ENCODE results near the gene ICAM1.

Gene ICAM1

GRCh38 chr19:10245189-10245939, 25.6 kb upstream of the ICAM1 start:
- no peak for DNase-seq

- no peak for DNase-seq
These were observed 24.4 kb upstream of the ICAM1 start for GRCh38 chr19:10246511-10246910.

GRCh38 chr19:10251792-10252694, 18.9 kb upstream of the ICAM1 start, which contains the start of gene MRPL4:
Gene MRPL4 (plus strand): TSS chr19:10252214. CDS start chr19:10252254, 40 bp downstream.
- DNase-seq = peak; percentile 95

DNA sequence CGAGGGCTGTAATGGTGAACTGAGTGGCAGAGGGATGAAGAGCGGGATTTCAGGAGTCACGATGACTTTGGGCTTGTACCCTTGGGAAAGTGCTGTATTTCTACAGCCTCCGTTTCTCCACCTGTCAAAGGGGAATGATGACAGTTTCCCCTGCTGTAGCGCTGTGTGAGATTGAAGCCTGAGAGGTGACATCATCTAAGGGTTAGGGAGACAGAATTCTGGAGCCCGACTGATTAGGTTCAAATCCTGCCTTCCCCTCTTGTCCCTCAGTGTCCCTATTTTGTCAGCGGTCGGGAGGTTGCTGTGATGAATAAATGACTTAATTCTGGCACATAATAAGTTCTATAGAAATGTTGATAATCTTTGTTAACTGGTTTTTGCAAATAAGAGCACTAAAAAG, 18.2 kb upstream of the ICAM1 start:
- DNase-seq = no peak

- no peak for DNase-seq
These were observed 16.7 kb upstream of the ICAM1 start for GRCh38 chr19:10254244-10254643.

- DNase-seq = no peak
These were observed 15.6 kb upstream of the ICAM1 start for GRCh38 chr19:10255358-10255757.

- no peak for DNase-seq
These were observed 14.4 kb upstream of the ICAM1 start for GRCh38 chr19:10256551-10256950.

DNA sequence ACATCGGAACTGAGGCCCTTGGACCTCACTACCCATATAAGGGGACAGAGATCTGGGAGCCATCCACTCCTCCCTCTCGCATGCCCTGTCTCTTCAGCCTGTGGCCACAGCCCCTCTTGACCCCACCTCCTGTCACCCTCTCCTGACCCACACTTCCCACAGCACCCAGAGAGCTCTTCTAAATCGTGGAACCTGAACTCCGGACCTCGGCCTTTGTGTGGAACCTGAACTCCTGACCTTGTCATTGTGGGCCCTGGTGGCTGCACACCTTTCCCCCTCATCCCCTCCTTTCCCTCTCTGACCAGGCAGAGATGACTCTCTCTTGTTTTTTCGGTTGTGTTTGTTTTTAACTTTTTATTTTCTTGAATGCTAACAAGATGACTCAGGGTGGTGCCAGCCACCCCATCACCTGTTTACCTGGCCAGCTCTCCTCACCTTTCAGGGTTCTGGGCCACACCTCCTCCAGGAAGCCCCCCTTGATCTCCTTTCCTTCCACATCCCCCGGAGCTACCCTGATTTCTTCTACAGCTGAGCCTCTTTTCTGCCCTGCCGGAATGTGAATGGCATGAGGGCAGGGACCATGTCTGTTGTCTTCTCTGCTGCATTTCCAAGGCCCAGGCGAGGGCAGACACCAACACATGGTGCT, 13.8 kb upstream of the ICAM1 start:
- no peak for DNase-seq

DNA sequence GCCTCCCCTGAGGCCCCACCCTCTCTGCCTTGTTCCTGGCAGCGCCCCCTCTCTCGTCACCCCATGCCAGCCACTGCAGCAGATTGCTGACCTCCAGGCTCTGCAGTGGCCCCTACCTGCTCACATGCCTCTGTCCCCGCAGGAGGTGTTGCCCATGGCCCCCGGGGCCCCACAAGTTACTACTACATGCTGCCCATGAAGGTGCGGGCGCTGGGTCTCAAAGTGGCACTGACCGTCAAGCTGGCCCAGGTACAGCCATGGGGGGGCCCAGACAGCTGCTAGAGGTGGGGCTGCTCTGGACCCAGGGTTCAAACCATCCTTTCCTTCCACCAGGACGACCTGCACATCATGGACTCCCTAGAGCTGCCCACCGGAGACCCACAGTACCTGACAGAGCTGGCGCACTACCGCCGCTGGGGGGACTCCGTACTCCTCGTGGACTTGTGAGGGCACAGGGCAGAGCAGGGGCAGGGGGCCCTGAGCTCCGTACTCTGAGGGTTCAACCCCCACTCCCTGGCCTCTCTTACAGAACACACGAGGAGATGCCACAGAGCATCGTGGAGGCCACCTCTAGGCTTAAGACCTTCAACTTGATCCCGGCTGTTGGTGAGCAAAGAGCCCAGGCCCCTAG, 12.7 kb upstream of the ICAM1 start:
- no peak for DNase-seq

DNA sequence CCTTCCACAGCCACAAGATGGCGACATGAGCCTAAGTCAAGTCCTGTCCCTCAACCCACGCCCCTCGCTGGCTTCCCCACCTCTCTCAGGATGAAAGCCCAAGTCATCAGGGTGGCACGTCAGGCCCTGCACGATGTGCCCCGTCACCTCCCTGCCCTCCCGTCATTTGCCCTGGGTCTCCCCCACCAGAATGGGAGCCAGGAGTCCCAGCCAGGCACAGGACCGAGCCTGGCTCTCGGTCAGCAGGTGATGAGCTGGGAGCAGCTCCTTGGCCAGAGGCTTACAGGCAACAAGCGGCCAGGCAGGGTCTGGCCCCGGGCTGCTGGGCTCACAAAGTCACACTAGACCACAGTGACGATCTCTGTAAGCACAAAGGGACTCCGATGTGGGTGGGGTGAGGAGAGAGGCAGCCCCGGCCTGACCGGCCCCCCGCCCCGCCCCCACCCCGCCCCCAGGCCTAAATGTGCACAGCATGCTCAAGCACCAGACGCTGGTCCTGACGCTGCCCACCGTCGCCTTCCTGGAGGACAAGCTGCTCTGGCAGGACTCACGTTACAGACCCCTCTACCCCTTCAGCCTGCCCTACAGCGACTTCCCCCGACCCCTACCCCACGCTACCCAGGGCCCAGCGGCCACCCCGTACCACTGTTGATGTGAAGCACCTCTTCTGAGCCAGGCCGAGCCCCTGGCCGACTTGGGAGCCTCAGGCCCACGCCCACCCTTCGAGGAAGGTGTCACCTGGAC, 11.6 kb upstream of the ICAM1 start:
- no peak for DNase-seq

GRCh38 chr19:10260141-10260584, 10.8 kb upstream of the ICAM1 start:
- no peak for DNase-seq

GRCh38 chr19:10262771-10263170, 8.1 kb upstream of the ICAM1 start:
- no peak for DNase-seq

DNA sequence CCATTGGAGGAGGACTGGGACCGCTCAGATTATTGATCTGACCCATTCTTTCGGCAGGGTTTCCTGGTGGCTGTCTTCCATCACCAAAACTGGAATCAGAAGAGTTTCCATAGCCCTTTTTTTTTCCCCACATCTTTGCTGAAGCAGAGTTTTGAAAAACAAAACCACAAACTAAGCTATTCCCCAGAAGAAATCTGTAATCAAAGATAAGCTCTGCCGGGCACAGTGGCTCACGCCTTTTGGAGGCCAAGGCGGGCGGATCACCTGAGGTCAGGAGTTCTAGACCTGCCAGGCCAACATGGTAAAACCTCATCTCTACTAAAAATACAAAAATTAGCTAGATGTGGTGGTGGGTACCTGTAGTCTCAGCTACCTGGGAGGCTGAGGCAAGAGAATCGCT, 4.2 kb upstream of the ICAM1 start:
- DNase-seq = no peak

DNA sequence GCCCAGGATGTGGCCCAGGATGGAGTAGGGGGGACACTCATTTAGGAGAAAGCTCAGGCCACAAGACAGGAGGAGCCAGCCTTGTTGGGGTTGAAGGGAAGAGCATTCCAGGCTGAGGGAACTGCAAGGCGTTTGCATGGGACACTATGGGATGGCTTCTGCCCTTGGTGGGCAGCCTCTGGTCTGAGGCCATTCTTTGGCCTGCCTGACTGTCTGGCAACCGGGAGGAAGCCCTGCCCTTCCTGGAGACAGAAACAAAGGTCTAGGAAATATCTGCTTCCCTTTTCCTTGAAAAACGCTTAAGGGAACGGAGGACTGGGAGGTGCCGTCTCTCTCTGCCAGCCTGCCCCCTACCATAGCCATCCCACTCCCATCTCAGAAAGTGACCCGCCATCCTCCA, 2.8 kb upstream of the ICAM1 start:
- DNase-seq = no peak

GRCh38 chr19:10269333-10270179, 1.4 kb upstream of the ICAM1 start:
- DNase-seq = peak; percentile 48

DNA sequence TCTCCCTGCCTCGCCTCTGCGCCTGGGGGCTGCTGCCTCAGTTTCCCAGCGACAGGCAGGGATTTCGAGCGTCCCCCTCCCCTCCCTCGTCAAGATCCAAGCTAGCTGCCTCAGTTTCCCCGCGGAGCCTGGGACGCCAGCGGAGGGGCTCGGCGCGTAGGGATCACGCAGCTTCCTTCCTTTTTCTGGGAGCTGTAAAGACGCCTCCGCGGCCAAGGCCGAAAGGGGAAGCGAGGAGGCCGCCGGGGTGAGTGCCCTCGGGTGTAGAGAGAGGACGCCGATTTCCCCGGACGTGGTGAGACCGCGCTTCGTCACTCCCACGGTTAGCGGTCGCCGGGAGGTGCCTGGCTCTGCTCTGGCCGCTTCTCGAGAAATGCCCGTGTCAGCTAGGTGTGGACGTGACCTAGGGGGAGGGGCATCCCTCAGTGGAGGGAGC, 722 bp upstream of the ICAM1 start:
- peak; percentile 90 for DNase-seq

GRCh38 chr19:10271543-10272086, 695 bp downstream of the ICAM1 start:
- DNase-seq = peak; percentile 30

- no peak for DNase-seq
These were observed 3.7 kb downstream of the ICAM1 start for GRCh38 chr19:10274589-10274988.

DNA sequence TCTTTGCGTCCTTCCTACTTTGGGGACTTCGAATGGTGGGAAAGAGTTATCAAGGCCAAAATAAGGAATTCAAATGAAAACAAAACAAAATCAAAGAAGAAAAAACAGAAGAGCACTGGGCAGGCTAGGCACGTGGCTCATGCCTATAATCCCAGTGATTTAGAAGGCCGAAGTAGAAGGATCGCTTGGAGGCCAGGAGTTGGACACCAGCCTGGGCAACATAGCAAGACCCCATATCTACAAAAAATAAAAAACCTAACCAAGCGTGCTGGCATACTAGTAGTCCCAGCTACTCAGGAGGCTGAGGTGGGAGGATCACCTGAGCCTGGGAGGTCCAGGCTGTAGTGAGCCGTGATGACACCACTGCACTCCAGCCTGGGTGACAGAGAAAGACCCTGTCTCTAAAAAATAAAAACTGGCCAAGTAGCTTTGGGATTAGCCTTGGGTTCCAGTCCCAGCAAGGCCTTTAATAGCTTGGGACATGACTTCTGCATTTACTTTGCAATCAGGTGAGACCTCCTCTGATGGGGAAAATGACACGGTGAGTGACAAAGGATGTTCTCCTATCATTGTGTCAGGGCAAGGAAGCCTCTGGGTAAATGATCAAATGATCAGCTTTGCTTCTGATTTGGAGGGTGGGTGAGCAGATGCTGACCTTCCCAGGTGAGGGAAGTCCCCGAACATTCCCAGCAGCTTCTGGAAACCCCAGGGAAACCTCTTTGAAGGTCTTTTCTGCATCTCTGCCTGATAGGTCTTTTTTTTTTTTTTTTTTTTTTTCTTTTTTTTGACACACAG, 7.1 kb downstream of the ICAM1 start:
- no peak for DNase-seq

DNA sequence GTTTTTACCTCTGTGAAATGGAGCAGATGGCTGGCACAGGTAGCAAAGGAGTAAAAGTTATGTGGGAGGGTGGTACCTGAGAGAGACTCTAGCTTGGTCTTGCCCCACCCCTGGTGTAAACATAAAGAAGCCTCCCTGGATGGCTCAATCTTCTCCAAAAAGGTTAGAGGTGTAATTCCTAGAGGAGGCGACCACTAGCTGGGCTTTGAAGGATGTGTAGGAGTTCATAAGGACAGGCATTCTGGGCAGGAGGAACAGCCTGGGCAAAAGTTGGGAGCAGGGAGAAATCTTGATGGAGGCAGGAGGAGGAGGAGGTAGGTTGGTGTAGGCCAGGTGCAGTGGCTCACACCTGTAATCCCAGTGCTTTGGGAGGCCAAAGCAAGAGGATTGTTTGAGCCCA, 8.0 kb downstream of the ICAM1 start:
- DNase-seq = no peak
